Mesenchymal stem cell (in vitro differentiated cells and primary cell): ENCODE results near the gene PTPRN2.
A peak's percentile ranks its signal among the peaks of the same experiment; 100 is the strongest.

Source experiments
- DNase-seq: peaks from one replicate; pipeline ENCODE4 v3.0.0-alpha.2; 2013
- H2AFZ ChIP-seq: one replicate; pipeline ENCODE4 v1.6.1; 2013; ENCODE audit warnings: low read depth, mild to moderate bottlenecking, control low read depth, inconsistent platforms, low read length, moderate library complexity
- H2AK5ac ChIP-seq: 2 replicates; pipeline ENCODE4 v1.6.1; 2013; ENCODE audit warnings: low read length, moderate library complexity, mild to moderate bottlenecking, inconsistent platforms; ENCODE audit not compliant: severe bottlenecking
- H2BK120ac ChIP-seq: one replicate; pipeline ENCODE4 v1.6.1; 2013; ENCODE audit warnings: low read depth, mild to moderate bottlenecking, inconsistent platforms, low read length, moderate library complexity
- H2BK12ac ChIP-seq, 2 experiments: one replicate each; pipeline ENCODE4 v1.6.1; 2013; ENCODE audit warnings: inconsistent platforms in 2 of 2, low read length in 2 of 2, mild to moderate bottlenecking in 2 of 2, moderate library complexity in 2 of 2, control low read depth in 1 of 2
- H2BK15ac ChIP-seq: one replicate; pipeline ENCODE4 v1.6.1; 2013; ENCODE audit warnings: mild to moderate bottlenecking, low read depth, inconsistent platforms; ENCODE audit not compliant: poor library complexity, severe bottlenecking
- H2BK5ac ChIP-seq: 2 replicates; pipeline ENCODE4 v1.6.1; 2013; ENCODE audit warnings: low read depth, mild to moderate bottlenecking, low read length, control low read depth, inconsistent platforms; ENCODE audit not compliant: poor library complexity, severe bottlenecking
- H3K14ac ChIP-seq, 2 experiments: one replicate each; pipeline ENCODE4 v1.6.1; 2013; ENCODE audit warnings: inconsistent platforms in 2 of 2, low read length in 2 of 2, control low read depth in 1 of 2, mild to moderate bottlenecking in 1 of 2, moderate library complexity in 1 of 2
- H3K18ac ChIP-seq, 2 experiments: one replicate each; pipeline ENCODE4 v1.6.1; 2013; ENCODE audit warnings: inconsistent platforms in 2 of 2, low read length in 2 of 2, control low read depth in 1 of 2, low read depth in 1 of 2, mild to moderate bottlenecking in 1 of 2
- H3K23ac ChIP-seq, 2 experiments: one replicate each; pipeline ENCODE4 v1.6.1; 2013; ENCODE audit warnings: inconsistent platforms in 2 of 2, low read length in 2 of 2, mild to moderate bottlenecking in 2 of 2, moderate library complexity in 2 of 2, control low read depth in 1 of 2
- H3K27ac ChIP-seq: 2 replicates; pipeline ENCODE4 v1.5.1; 2013; ENCODE audit warnings: mild to moderate bottlenecking, moderate library complexity, low read length, control low read depth, inconsistent platforms; ENCODE audit not compliant: poor library complexity, severe bottlenecking
- H3K27me3 ChIP-seq, 2 experiments: 2 replicates each; pipeline versions ENCODE4 v1.6.1 to v1.7.0; 2013; ENCODE audit warnings: low read length in 2 of 2, mild to moderate bottlenecking in 2 of 2, moderate library complexity in 2 of 2, control low read depth in 1 of 2, inconsistent platforms in 1 of 2; ENCODE audit not compliant: control insufficient read depth in 1 of 2, insufficient read depth in 1 of 2
- H3K36me3 ChIP-seq, 2 experiments: 2 replicates each; pipeline versions ENCODE4 v1.6.1 to v1.7.0; 2013; ENCODE audit warnings: low read length in 2 of 2, control low read depth in 1 of 2, inconsistent platforms in 1 of 2, low read depth in 1 of 2, mild to moderate bottlenecking in 1 of 2; ENCODE audit not compliant: insufficient read depth in 2 of 2, control insufficient read depth in 1 of 2
- H3K4ac ChIP-seq, 2 experiments: one replicate each; pipeline ENCODE4 v1.6.1; 2013; ENCODE audit warnings: inconsistent platforms in 2 of 2, low read length in 2 of 2, mild to moderate bottlenecking in 2 of 2, moderate library complexity in 2 of 2, control low read depth in 1 of 2, low read depth in 1 of 2
- H3K4me1 ChIP-seq: 2 replicates; pipeline ENCODE4 v1.6.1; 2013; ENCODE audit warnings: low read depth, low read length, control low read depth; ENCODE audit not compliant: control insufficient read depth, insufficient read depth
- H3K4me2 ChIP-seq: 2 replicates; pipeline ENCODE4 v1.6.1; 2013; ENCODE audit warnings: low read length, mild to moderate bottlenecking, inconsistent platforms; ENCODE audit not compliant: poor library complexity, severe bottlenecking
- H3K4me3 ChIP-seq, 2 experiments: 2 replicates each; pipeline versions ENCODE4 v1.5.1 to v1.7.0; 2013; ENCODE audit warnings: low read length in 2 of 2, mild to moderate bottlenecking in 2 of 2, control low read depth in 1 of 2, low read depth in 1 of 2; ENCODE audit not compliant: insufficient read depth in 1 of 2
- H3K79me1 ChIP-seq: replicated peaks from 2 replicates; pipeline ENCODE4 v1.6.1; 2013; ENCODE audit warnings: mild to moderate bottlenecking, control low read depth, low read length, inconsistent platforms; ENCODE audit not compliant: poor library complexity, severe bottlenecking
- H3K9ac ChIP-seq: 2 replicates; pipeline ENCODE4 v1.7.0; 2013; ENCODE audit warnings: mild to moderate bottlenecking, low read length, moderate library complexity
- H3K9me3 ChIP-seq: 2 replicates; pipeline ENCODE4 v1.7.0; 2013; ENCODE audit warnings: mild to moderate bottlenecking, low read length; ENCODE audit not compliant: control insufficient read depth
- H4K8ac ChIP-seq: one replicate; pipeline ENCODE4 v1.6.1; 2013; ENCODE audit warnings: inconsistent platforms, mild to moderate bottlenecking, low read length, moderate library complexity
- H4K91ac ChIP-seq: one replicate; pipeline ENCODE4 v1.6.1; 2013; ENCODE audit warnings: mild to moderate bottlenecking, low read length, inconsistent platforms
- WGBS: methylation state at CpG from one replicate; pipeline ENCODE4 v1.1.7; 2013; ENCODE audit warnings: mixed read lengths; 5-methylcytosine and 5-hydroxymethylcytosine counted together

Gene PTPRN2

GRCh38 chr7:158277219-158278141 lies 310.1 kb downstream of the PTPRN2 start:
- Histone ChIP-seq H3K14ac (no peak overlapping the region), H3K9ac (no peak overlapping the region), H3K4ac (no peak overlapping the region), H4K91ac (no peak overlapping the region), H2BK15ac (no peak overlapping the region), H3K4me1 (no peaks in the 10 kb centered on the region), H3K23ac (no peak overlapping the region), H2AK5ac (no peak overlapping the region), H2AFZ (no peak overlapping the region), H3K18ac (no peak overlapping the region), H3K79me1 (no peaks in the 10 kb centered on the region), H2BK5ac (no peak overlapping the region), H2BK12ac (no peak overlapping the region), H3K4me2 (no peak overlapping the region), H4K8ac (no peak overlapping the region), H3K27me3 (no peaks in the 10 kb centered on the region), H3K4me3 (no peak overlapping the region), H3K36me3 (no peaks in the 10 kb centered on the region), H2BK120ac (no peak overlapping the region), H3K9me3 (no peaks in the 10 kb centered on the region), H3K27ac (no peak overlapping the region)
- WGBS: 79% methylated on average over 26 of the region's 29 CpGs
- DNase-seq: no peak

- Histone ChIP-seq H3K36me3 (no peaks in the 10 kb centered on the region), H3K27ac (no peak overlapping the region), H3K4ac (no peak overlapping the region), H3K23ac (no peak overlapping the region), H3K18ac (no peak overlapping the region), H3K4me2 (no peak overlapping the region), H2AFZ (no peak overlapping the region), H2BK120ac (no peak overlapping the region), H3K14ac (no peak overlapping the region), H4K8ac (no peak overlapping the region), H2BK12ac (no peak overlapping the region), H3K9me3 (no peaks in the 10 kb centered on the region), H3K79me1 (no peaks in the 10 kb centered on the region), H2AK5ac (no peak overlapping the region), H2BK15ac (no peak overlapping the region), H4K91ac (peak overlapping the region; percentile 50), H2BK5ac (no peak overlapping the region), H3K4me1 (no peaks in the 10 kb centered on the region), H3K27me3 (no peaks in the 10 kb centered on the region), H3K9ac (no peak overlapping the region), H3K4me3 (peak overlapping the region in 1 of 2 experiments; percentile 22)
- no peak for DNase-seq
- WGBS: 80% methylated on average over 31 of the region's 34 CpGs
Observed at GRCh38 chr7:158276414-158277218, 311.0 kb downstream of the PTPRN2 start.

GRCh38 chr7:158275711-158276413 lies 311.8 kb downstream of the PTPRN2 start:
- Histone ChIP-seq H2AK5ac (no peak overlapping the region), H3K18ac (no peak overlapping the region), H3K4me2 (no peak overlapping the region), H3K27me3 (no peaks in the 10 kb centered on the region), H3K79me1 (no peaks in the 10 kb centered on the region), H2BK15ac (no peak overlapping the region), H3K27ac (no peak overlapping the region), H3K9me3 (no peaks in the 10 kb centered on the region), H2BK12ac (no peak overlapping the region), H3K4me1 (no peaks in the 10 kb centered on the region), H2BK5ac (no peak overlapping the region), H3K4ac (no peak overlapping the region), H4K91ac (no peak overlapping the region), H3K9ac (no peak overlapping the region), H3K23ac (no peak overlapping the region), H2AFZ (no peak overlapping the region), H3K36me3 (no peaks in the 10 kb centered on the region), H4K8ac (no peak overlapping the region), H3K14ac (no peak overlapping the region), H3K4me3 (no peak overlapping the region), H2BK120ac (no peak overlapping the region)
- 85% methylated on average over 14 of the region's 22 CpGs for WGBS
- DNase-seq: no peak

GRCh38 chr7:158274996-158275395 lies 312.6 kb downstream of the PTPRN2 start:
- Histone ChIP-seq H4K8ac (no peak overlapping the region), H2AFZ (no peak overlapping the region)
- no peak for DNase-seq

More at GRCh38 chr7:158274996-158275395, 312.6 kb downstream of the PTPRN2 start:
- Histone ChIP-seq H3K27ac (no peak overlapping the region), H3K4me2 (no peak overlapping the region), H2BK120ac (no peak overlapping the region), H3K9ac (no peak overlapping the region), H2BK12ac (no peak overlapping the region), H2AK5ac (no peak overlapping the region), H3K14ac (no peak overlapping the region), H2BK5ac (no peak overlapping the region), H3K79me1 (no peaks in the 10 kb centered on the region), H3K4me3 (no peak overlapping the region), H3K27me3 (no peaks in the 10 kb centered on the region), H3K4me1 (no peaks in the 10 kb centered on the region), H3K23ac (no peak overlapping the region), H3K36me3 (no peaks in the 10 kb centered on the region), H2BK15ac (no peak overlapping the region), H3K18ac (no peak overlapping the region), H4K91ac (no peak overlapping the region), H3K9me3 (no peaks in the 10 kb centered on the region), H3K4ac (no peak overlapping the region)
- 77% methylated on average over 12 of the region's 12 CpGs for WGBS
